ENCODE measurements around the gene MT1HL1.
"Not testable (repeated sequence)": the region's sequence is repeated elsewhere in the genome, so short reads cannot be mapped to it uniquely, and the experiment has no call there.

Gene MT1HL1

DNA sequence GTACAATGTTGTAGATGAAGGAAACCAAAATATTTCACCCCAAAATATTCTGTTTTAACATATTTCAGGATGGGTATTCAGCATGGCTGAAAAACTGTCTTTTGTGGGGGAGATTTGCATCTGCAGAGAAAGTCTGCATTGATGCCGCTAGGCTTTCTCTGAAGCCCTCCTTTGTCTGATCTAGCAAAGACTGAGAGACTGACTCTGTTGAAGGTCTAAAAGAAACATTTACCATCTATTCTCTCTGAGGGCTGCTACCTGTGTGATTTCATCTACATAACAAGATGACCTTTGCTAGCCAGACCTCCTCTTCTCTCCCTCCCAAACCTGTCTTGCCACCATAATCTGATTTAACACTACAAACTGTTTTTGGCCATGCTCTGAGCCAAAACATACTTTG is 12.4 kb upstream of the MT1HL1 start:
- DNase-seq (ENCODE audit: low read depth), result no peak

DNA sequence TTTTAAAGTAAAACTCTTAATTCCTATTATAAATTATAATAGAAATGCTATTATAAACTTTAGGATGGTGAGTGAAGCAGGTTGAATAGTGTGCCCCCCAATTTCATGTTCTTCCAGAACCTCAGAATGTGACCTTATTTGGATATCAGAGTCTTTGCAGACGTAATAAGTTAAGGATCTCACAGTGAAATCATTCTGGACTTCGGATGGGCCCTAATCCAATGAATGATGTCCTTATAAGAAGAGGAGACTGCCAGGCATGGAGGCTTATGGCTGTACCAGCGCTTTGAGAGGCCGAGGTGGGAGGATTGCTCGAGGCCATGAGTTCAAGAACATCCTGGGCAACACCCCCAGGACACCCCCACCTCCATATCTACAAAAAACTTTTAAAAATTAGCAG is 9.4 kb upstream of the MT1HL1 start:
- no peak for DNase-seq (ENCODE audit: low read depth)

DNA sequence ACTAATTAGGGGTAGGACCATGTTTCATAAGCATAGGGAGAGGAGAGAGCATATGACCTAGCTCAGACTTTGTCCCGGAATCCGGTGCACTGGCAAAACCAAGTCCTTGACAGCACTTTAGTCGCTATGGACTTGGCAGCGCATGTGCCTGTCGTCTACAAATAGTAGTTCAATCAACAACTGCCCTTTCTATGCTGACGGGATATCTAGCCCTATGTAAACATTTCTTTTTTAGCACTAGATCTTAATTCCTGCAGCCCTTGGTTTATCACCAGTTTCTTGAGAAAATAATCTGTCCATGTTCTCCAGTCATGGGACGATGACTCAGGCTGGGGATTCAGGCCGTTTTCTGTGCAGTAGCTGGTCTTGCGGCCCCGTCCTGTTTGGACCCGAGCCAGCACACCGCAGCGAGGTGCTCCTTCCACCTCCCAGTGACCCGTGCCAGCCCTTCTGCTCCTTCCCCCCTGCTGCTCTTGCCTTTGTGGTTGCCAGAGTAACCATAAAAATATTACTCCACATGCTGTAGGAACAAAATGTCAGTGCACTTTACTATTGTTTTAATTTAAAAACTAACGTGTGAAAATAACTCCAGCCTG is 8.6 kb upstream of the MT1HL1 start:
- no peak for DNase-seq (ENCODE audit: low read depth)

DNA sequence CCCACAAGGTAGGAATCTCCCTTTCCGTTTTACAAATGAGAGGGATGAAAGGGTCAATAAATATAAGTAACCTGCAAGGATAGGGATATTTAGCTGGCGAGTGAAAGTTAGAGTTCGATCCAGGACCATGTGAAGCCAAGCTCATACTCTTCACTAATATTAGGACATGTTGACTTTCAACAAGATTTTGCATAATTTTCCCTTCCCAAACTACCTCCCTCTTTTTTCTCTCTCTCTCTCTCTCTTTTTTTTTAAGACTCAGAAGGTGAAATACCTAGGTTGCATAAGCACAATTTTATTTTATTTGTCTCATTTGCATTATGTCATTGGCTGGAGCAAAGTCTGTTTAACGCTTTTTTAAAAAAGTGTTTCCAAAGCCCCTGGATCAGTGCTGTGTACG is 8.1 kb upstream of the MT1HL1 start:
- no peak for DNase-seq (ENCODE audit: low read depth)

DNA sequence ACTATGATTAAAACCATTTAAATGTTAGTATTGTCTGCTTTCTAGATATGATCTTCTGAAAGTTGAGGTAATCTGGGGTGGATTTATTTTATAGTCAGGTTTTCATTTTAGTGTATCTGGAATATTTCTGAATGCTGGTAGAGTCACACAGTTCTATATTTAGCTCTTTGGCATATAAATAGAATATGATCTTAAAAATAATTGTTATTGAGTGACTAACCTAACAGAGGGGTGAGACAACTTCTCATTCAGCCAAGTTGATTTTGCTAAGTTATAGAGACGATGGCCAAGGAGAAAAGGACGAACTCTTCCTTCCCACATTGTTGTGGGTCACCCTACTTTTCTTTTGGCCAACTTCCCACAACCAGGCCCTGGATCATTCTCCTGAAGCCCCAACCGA is 7.2 kb upstream of the MT1HL1 start:
- DNase-seq (ENCODE audit: low read depth), result no peak

DNA sequence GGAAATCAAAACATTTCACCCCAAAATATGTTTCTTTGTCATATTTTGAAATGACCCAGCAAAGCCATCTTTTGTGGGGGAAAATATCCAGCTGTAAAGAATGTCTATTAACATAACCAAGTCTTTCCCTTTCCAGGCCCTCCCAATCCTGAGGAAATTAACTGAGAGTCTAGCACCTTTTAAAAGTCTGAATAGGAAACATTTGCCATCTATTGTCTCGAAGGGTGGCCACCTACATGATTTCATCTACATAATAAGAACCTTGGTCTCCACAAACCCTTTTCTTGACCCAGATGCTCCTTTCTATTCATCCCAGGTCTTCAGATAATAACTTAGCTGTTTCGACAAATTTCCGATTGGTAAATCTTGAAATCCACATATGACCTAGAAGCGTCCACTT is 5.4 kb upstream of the MT1HL1 start:
- no peak for DNase-seq (ENCODE audit: low read depth)

DNA sequence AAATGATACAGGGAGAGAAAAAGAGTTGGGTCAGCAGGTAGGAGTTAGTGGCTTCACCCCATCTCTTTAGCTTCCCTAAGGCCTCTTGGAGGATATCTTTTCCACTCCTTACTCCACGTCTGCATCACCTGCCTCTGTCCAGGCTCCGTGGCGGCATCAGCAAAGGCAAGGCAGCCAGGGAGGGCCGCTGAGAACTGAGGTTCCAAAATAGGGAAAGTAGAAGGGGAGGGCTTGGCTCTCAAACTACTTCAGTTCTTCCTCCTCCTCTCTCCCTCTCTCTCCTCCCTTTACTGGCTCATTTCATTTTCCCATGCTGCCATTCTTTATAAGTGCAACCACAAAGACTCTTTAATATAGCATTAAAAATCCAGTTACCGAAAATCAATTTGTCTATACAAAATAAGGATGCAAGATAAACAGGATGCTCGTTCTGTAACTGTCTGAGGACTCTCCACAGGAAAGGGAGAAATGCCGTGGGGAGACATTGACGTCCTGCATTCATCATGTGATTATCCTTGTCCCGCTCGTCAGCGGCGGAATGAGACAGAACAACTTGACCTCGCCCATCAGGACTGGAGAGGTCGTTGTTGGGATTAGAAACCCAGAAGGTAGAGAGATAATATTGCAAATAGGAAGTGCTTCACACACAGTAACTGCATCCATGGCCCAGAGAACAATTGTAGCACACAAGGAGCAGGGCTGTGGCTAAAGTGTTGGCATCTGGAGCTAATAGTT is 3.1 kb upstream of the MT1HL1 start:
- DNase-seq (ENCODE audit: low read depth), result no peak

DNA sequence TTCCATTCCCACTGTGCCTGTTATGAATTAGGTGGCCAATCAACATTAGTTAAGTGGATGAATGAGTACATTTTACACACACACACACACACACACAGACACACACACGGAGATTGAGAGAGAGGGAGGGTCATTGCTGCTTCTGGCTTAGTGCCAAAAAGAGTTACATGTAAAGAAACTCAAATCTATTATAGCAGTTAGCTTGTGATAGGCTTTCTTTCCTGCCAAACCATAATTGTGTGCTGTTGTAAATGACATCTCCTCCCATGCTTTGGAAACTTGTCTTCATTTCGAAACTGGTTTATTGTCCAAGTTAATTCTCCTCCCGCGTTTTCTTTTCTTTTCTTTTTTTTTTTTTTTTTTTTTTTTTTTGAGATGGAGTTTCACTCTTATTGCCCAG is 1.4 kb upstream of the MT1HL1 start:
- no peak for DNase-seq (ENCODE audit: low read depth)

DNA sequence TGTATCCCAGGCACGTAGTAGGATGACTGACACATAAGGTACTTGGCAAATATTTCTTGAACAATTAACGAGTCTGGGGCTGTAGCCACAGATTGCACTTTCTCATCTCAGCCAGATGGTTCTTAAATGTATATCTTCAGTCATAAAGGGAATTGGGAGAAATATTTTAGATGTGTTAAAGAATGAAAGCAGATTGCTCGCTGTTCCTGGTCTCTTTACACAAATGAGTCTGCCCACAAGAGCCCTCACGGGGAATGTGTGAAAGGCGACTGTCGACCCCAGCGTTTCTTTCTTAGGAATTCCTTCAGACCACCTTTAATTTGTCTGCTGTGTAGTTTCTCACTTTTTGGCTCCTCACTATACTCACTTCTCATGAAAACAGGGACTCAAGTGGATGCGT is 725 bp downstream of the MT1HL1 start:
- no peak for DNase-seq (ENCODE audit: low read depth)

DNA sequence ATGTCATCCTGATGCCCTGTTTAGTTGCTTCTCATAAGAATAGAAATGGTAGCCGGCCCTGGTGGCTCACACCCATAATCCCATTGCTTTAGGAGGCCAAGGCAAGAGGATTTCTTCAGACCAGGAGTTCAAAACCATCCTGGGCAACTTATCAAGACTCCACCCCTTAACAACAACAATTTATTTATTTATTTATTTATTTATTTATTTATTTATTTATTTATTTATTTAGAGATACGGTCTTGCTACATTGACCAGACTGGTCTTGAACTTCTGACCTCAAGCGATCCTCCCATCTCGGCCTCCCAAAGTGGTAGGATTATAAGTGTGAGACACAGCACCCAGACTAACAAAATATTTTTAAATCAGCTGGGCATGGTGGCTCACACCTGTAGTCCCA is 4.0 kb downstream of the MT1HL1 start:
- no peak for DNase-seq (ENCODE audit: low read depth)

DNA sequence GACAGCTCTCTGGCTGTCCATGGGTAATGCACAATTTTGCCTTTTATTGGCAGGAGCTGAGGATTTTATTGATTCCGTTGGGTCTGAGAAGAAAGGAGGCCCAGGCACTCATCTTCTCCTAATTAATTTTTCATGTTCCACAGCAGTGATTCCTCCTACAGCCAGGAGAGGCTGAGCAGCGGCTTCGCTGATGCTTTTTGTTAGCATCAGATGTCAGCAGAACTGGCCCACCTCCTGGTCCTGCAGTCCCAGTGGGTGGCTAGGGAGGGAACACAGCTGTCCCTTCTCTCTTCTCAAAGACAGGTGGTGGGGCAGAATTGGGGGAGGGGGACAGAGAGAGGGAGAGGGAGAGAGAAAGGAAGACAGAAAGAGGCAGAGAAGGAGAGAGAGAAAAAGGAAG is 5.7 kb downstream of the MT1HL1 start:
- DNase-seq (ENCODE audit: low read depth), result no peak

DNA sequence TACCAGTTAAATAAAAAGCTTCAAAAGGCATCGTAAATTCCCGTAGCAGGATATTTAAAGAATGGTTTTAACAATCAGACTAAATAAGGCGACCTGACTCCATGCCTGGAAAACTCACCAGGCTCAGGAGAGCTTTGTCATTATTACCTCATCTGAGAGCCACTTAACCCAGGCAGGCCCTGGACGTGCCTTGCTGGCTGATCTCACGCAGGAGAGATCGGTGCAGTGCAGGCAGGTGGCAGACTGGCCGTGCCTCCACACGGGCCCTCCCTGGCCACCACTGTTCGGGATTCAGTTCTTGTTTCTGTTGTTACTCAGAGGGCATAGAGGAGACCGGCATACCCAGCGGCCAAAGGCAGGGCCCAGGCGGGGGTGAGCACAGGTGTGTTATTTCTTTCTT is 6.4 kb downstream of the MT1HL1 start:
- DNase-seq (ENCODE audit: low read depth), result no peak

DNA sequence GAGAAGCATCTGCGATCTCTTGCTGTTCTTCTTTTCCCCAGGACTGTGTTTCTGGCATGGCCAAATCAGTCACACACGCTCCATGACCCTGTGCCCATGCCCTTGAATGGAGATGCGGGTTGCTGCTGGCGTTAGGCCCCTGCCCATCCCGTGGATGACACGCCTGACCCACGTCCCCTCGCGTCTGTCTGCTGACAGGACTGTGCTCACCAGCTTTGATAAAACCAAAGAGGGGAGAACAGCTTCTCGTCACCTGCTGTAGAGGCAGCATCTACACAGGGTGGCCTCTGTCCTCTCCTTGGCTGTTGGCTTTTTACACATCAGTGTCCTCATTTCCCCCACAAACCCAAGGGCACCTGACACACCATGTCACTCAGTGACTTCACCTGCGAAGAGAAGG is 6.9 kb downstream of the MT1HL1 start:
- no peak for DNase-seq (ENCODE audit: low read depth)

DNA sequence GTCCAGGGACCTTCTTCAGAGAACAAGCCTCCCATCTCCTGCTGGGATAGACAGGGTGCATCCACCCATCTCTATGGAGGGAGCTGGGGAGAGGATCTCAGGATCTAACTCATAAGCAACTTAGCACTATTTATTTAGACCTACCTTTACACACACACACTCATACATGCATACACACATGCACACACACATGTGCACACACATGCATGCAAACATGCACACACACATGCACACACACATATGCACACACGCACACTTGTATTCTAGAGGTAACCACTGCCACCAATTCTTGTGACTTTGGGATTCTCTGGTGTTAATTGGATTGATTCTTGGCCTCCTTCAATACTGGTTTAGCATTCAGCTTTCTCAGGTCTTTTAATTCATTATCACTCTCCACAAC is 9.8 kb downstream of the MT1HL1 start:
- no peak for DNase-seq (ENCODE audit: low read depth)

DNA sequence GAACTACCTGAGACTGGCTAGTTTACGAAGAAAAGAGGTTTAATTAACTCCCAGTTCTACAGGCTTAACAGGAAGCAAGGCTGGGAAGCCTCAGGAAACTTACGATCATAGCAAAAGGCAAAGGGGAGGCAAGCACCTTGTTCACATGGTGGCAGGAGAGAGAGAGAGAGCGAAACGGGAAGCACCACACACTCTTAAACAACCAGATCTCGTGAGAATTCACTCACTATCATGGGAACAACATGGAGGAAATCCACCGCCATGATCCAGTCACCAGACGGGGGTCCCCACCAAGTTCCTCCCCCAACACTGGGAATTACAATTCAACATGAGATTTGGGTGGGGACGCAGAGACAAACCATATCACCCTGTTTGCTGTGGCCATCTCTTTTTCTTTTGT is 11.8 kb downstream of the MT1HL1 start:
- DNase-seq (ENCODE audit: low read depth), result no peak

DNA sequence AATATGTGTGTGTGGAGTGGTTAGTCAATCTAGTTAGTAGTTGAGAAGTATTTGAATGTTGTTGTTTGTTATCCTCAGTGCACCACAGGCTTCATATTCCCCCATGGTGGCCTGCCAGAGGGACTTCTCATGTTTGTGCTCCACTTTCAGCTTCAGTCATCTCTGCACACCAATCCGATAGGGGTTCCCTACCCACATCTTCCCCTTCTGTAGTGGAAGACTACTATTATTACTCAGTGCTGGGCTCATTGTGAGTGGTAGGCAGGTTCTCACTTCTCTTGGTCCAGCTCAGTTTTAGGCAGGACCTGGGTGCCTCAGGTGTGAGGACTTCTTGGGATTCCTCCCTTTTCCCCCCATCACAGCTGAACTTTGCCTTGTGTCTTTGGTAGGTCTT is 14.2 kb downstream of the MT1HL1 start:
- no peak for DNase-seq (ENCODE audit: low read depth)

DNA sequence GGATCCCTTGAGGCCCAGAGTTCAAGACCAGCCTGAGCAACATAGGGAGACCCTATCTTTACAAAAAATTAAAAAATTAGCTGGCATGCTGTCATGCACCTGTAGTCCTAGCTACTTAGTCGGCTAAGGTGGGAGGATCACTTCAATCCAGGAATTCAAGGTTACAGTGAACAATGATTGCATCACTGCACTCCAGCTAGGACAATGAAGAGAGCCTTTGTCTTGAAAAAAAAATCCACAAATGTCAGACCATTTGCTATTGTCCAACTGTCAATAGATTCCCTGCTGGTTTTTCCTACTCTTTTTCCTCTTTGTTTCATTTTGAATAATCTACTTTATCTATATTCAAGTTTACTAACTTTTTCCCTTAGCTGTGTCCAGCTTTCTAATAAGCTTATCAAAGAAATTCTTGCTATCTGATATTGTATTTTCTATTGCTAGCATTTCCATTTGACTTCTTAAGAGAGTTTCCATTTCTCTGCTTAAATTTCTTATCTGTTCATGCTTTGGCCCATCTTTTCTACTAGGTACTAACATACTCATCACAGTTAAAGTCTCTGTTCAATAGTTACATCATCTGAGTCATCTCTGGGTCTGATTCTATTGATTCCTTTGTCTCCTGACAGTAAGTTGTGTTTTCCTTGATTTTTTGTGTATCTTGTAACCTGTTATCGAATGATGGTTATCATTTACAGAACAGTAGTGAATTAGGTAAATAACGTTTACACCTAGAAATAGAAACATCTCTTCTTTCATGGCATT is 14.8 kb downstream of the MT1HL1 start:
- DNase-seq (ENCODE audit: low read depth), result no peak

DNA sequence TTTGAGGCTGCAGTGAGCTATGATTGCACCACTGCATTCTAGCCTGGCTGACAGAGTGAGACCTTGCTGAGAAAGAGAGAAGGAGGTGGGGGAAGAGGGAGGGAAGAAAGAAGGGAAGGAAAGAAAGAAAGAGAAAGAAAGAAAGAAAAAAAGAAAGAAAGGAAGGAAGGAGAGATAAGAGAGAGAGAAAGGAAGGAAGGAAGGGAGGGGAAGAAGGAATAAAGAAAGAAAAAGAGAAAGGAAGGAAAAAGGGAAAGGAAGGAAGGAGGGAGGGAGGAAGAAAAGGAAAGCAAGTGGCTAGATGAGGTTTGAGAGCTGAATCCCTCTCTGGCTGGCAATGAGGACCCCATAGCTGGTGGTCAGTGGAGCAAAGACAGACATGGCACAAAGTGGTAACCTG is 20.4 kb downstream of the MT1HL1 start:
- DNase-seq (ENCODE audit: low read depth), result no peak

DNA sequence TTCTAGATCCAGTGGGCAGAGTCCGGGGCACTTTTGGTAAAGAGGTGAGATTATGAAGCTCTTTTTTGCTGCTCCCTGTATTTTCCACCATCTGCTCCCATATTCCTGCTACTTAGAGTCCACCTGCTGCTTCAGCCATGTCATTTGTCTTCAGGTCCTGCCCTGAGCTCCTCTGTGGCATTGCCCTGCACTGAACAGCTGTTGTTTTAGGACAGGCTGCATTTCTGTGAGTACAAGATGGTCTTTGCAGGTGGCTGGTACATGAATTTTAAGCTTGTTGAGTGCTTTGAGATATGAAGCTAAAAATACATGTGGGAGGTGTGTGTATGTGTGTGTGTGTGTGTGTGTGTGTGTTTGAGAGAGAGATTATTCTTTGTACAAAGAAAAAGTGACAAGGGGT is 21.9 kb downstream of the MT1HL1 start:
- DNase-seq (ENCODE audit: low read depth), result no peak

DNA sequence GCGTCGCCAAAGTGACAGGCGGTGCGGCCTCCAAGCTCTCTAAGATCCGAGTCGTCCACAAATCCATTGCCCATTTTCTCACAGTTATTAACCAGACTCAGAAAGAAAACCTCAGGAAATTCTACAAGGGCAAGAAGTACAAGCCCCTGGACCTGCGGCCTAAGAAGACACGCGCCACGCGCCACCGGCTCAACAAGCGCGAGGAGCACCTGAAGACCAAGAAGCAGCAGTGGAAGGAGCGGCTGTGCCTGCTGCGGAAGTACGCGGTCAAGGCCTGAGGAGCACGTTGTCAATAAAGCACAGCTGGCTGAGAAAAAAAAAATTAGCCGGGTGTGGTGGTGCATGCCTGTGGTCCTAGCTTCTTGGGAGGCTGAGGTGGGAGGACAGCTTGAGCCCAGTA is 22.8 kb downstream of the MT1HL1 start:
- not testable (repeated sequence) for DNase-seq (ENCODE audit: low read depth)

DNA sequence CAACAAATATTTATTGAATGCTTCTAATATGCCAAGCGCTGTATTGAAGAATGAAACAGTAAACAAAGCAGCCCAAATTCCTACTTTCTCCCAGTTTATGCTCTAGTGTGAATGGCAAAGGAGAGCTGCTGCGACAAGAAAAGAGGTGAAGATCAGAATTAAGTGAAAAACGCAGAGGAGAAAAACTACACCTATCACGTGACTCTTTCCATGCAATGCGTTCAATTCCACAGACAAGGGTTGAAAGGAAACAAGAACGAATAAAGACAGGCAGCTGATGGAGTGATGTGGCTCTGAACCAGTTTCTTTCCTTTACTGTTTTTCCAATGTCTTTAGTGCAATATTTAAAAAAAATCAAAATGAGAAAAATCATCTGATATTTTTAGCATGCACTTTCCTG is 23.6 kb downstream of the MT1HL1 start:
- no peak for DNase-seq (ENCODE audit: low read depth)

DNA sequence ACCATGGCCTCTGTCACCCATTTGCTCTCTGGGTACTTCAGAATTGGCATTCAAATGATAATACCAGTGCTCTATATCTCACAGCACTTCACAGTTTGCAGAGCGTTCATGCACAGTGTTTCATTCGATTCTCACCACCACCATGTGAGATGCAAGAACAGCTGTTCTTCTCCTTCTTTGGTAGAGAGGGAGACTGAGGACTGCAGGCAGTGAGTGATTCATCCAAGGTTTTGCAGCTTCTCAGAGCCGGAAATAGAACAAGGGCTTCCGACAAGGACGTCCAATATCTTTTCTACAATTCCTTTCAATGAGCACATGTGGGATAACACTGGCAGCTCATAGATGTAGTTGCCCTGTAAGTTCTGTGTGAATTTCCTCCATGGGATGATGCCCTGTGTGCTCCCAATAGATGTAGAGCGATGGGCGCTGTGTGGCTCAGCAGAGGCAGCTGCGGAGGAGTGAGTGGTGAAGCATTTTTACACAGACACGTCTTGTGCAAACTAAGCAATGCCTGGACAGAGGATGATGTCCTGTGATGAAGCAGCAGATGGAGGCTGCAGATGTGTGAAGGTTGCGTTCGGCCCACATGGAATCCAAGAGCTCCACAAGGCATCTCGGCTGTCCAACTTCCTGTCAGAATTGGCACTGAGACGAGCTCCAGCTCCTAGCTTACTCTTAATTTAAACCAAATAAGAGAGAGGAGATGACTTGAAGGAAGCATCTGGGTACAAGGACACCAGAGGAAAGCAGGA is 24.9 kb downstream of the MT1HL1 start:
- no peak for DNase-seq (ENCODE audit: low read depth)

DNA sequence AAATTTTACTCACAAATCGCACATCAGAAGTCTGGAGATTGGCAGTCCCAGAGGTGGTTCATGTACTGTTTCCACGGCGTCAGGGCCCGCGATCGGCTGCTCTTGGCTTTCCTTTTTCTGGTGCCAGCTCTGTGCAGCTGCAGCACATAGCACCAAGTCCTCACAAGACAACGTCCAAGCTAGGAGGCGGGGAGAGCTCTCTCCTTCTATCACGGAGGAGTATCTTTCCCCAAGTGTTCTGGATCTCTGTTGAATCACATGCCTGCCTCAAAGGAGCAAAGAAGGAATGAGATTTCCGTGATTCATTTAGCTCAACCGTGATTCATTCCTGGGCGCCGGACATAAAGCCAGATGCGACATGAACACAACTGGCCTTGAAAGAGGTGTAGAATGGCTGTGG is 25.5 kb downstream of the MT1HL1 start:
- no peak for DNase-seq (ENCODE audit: low read depth)
